B cell (primary cell): ENCODE results near the gene SKAP1.

ENCODE experiments used
- CTCF ChIP-seq: fragments of 200-600 bp; IDR thresholded peaks from one replicate; pipeline ENCODE4 v1.8.0; 2022; ENCODE audit warnings: antibody characterized with exemption, mild to moderate bottlenecking
- EZH2 ChIP-seq: IDR thresholded peaks from 2 replicates; pipeline ENCODE4 v1.6.1; 2012; ENCODE audit warnings: borderline replicate concordance, low read depth, mild to moderate bottlenecking, moderate library complexity, low read length; ENCODE audit not compliant: insufficient read depth, poor library complexity, severe bottlenecking

GRCh38 chr17:48310748-48311213 is 119.2 kb downstream of the SKAP1 start:
- TF ChIP-seq EZH2 (no peak), CTCF (no peak)
